Measurements from ENCODE around the gene PCTP.

PCTP gene

GRCh38 chr17:55749985-55750384 is 866 bp upstream of the PCTP start:
- no peak for TF ChIP-seq CTCF (IDR thresholded peaks at IDR 0.05)

- no peak for TF ChIP-seq CTCF (IDR thresholded peaks at IDR 0.05)
These were observed 934 bp downstream of the PCTP start for GRCh38 chr17:55751720-55752250.

GRCh38 chr17:55756689-55757088 is 5.8 kb downstream of the PCTP start:
- no peak for TF ChIP-seq CTCF (IDR thresholded peaks at IDR 0.05)

GRCh38 chr17:55757659-55758058 is 6.8 kb downstream of the PCTP start:
- TF ChIP-seq CTCF (IDR thresholded peaks at IDR 0.05), result no peak

GRCh38 chr17:55758171-55758570 is 7.3 kb downstream of the PCTP start:
- TF ChIP-seq CTCF (IDR thresholded peaks at IDR 0.05), result no peak

GRCh38 chr17:55760643-55761355 is 9.9 kb downstream of the PCTP start:
- TF ChIP-seq CTCF (IDR thresholded peaks at IDR 0.05), result no peak

GRCh38 chr17:55762086-55762858 is 11.4 kb downstream of the PCTP start:
- no peak for TF ChIP-seq CTCF (IDR thresholded peaks at IDR 0.05)

All from LNCAP (cell line).